GM21717 (cell line): Measurements from ENCODE around the gene PLEKHH3.
"Not testable (repeated sequence)": the region's sequence is repeated elsewhere in the genome, so short reads cannot be mapped to it uniquely, and the experiment has no call there.

Experiments used
- ATAC-seq: cut with Tn5 transposase; IDR thresholded peaks from one replicate; pipeline ENCODE4 v1.9.1; 2021; ENCODE audit warnings: mild to moderate bottlenecking, moderate library complexity; ENCODE audit not compliant: unreplicated experiment

PLEKHH3 gene

GRCh38 chr17:42672038-42672437, 4.8 kb downstream of the PLEKHH3 start:
- ATAC-seq, result no peak

DNA sequence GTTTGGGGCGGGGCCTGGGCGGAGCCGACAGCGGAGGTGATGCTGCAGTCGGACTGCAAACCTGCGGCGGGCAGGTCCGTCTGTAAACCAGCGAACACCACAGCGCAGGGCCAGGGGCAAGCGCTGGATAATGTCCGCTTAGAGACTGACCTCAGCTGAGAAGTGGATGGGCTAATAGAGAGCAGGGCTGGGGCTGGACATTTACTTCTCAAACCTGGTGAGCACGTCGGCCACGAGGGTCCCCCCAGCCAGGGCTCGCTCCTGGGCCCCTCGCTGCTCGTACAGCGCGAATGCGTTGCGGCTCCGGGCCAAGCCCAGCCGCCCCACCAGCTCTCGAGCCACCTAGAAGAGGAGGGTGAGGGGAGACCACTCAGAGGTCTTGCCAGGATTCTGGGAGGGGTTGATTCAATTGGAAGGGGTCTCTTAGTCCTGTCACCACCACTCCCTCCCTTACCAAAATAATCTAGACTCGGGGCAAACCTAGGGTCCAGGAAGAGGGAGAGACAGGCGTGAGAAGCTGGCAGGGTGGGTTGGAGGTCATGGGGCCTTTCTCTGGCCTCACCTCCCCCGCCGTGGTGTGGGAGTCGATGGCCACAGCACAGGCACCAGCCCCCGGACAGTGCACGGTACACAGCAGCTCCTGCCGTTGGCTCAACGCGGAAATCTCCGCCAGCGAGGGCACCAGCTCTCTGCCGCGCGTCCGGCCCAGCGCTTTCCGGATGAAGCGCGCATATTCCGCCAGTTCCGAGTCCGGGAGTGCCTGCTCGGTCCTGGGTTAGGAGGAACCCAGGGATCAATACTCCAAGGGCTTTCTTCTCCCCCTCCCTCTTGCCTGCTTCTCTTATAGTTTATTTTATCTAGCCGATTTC, 5.8 kb downstream of the PLEKHH3 start:
- ATAC-seq, result no peak

DNA sequence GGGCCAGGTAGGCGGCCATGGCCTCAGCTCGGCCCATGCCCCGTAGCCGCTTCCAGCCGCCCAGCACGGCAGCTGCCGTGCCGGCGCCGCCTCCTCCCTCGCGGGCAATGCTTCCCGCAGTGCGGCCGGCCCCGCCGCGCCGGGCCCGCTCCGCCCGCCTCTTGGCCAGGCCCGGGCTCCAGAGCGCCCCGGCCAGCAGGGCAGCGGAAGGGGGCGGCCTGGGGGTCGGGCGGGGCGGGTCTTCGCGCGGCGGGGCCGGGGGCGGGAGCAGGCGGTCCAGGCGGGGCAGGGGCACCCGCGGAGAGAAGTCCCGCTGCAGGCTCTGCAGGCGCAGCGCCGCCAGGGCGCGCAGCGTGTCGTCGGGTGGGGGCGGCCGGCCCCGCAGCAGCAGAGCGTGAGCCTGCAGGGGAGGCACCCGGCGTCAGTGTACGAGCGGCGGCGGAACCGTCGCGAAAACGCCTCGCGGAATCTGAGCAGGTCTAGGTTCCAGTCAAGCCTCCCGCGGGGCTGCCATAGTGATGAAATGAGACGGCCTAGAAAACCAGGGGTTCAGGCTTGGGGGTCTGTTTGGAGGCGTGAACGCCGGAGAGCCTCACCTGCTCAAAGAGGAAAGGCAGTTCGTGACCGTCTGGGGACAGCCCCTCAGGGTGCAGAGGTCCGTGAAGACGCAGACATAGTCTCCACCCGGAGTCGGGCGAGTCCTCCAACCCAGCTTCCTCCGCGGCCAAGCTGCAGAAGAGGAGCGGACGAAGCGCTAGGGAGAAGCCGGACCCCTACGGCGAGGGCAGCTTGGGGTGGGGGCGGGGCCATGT, 6.6 kb downstream of the PLEKHH3 start:
- ATAC-seq, result no peak

- ATAC-seq, result no peak
These were observed 7.2 kb downstream of the PLEKHH3 start for GRCh38 chr17:42669705-42669976.

DNA sequence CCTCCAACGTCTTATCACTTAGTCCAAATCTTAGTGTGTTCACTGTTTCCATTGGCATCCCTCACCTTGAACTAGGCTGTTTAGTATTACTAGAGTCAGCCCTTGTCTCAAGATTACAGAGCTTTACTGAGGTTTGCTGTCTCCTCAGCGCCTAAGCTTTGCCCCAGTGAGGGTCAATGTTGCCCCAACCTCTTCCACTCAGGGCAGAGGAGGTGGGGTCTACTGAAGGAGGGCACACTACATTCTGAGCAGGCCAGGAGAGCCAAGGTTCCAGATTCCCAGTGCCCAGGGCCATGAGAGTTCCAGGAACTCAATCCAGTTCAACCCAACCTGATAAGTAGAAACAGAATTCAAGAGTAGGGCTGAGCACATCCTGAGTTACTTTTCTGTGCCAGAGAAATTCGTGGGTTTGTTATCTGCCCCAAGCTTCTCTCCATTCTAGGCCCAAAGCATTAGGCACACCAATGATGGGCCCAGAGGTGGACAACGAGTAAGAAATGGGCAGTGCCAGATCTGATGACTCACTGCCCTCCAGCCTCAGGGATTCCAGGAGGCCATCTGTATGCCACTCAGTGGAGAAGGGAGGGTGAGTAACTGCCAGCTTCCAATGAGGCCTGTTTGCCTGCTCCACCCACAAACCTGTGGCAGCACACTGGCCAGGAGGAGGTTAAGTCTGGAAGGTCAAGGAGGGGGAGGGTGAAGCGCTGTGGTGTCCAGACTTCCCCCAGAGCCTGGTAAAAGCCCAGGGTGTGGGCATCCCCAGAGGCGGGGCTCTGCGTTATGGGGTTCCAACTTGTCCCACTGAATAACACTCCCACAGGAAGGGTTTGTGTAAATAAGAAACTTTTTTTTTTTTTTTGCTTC, 9.5 kb downstream of the PLEKHH3 start:
- no peak for ATAC-seq

- ATAC-seq, result not testable (repeated sequence)
These were observed 10.7 kb downstream of the PLEKHH3 start for GRCh38 chr17:42666126-42666525.

DNA sequence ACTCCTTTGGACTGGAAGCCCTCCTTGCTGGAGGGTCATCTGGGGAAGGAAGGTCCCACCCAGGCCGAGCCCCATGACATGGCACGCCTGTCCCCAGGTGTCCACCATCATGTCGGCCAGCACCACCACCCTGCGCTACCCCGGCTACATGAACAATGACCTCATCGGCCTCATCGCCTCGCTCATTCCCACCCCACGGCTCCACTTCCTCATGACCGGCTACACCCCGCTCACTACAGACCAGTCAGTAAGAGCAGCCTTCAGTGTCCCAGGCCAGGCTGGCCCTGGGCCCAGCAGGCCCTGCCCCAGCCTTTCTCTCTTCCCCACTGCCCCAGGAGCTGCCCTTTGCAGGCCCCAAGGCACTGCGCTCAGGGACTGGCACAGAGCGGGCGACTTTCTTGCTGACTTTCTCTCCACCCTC, 11.2 kb downstream of the PLEKHH3 start:
- no peak for ATAC-seq

DNA sequence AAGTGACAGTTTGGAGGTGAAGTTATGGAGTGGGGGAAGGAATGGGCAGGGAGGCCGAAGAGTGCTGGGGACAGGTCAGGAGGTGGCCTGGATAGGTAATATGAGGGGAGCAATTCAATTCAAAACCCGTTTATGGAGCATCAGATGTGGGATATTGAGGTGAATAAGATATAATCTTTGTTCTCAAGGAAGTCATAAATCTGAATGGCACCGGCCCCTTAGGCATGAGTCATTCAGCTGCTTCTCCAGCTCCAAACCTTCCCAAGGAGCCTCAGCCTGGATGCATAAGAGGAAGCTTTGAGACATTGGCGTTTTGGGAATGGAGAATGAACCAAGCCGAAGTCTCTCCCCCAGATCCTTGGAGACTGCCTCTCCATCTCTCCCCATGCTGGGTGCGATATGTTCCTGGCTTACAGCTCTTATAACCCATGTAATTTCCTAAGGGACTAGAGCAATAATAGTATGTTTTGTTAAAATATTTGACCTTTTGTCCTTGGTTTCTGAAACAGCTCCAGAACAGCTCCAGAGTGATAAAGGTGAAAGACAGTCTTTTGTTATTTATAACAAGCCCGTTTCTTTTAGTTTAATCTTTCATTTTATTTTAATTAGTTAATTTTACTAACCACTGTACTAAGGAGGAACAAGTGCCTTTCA, 16.0 kb downstream of the PLEKHH3 start:
- no peak for ATAC-seq

DNA sequence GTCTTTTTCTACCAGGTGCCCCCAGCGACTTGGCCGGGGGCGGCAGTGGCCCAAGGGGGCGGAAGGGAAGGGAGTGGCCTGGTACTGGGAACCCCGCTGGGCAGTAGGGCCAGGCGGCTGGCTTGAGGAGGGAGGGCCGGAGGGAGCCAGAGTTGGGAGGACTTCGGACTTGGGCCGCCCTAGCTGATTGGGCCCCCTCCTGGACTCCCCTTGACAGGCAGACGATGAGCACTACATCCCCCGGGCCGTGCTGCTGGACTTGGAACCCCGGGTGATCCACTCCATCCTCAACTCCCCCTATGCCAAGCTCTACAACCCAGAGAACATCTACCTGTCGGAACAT, 16.9 kb downstream of the PLEKHH3 start:
- not testable (repeated sequence) for ATAC-seq

DNA sequence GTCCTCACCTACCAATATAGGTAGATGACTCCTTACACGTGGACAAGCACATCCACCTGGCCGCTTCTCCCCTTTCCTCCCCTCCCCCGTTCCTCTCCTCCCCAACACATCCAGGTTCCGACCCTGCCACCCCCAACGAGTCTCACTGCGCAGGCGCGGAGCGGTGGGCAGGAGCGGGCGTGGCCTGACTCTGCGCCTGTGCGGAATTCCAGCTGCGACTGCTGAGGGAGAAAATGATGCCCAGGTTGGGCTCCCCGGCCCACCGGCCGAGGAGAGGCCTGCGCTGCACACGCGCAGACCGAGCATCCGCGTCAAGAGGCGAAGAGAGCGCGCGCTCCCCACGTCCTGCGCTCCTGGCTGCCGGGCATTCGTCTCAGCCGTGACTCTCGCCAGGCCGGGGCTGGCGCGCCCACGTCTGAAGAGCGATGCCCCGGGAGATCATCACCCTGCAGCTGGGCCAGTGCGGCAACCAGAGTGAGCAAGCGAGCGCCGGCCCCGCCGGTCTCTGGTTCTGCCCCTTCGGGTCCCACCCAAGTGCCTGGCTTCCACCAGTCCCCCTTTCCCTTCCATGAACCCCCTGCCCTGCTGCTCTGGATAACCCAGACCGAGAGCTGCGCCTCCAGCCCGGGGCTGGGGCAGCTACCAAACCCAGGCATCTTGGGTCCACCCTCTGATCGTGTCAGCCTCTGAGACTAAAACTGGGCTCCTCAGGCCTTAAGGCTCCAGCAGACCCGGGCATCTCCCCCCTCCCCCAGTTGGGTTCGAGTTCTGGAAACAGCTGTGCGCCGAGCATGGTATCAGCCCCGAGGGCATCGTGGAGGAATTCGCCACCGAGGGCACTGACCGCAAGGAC, 17.5 kb downstream of the PLEKHH3 start, which contains the start of gene TUBG2:
TUBG2 (plus strand) TSS at position 206 of the 853 bp plus-strand sequence; CDS start at position 426, 220 bp downstream.
- no peak for ATAC-seq

GRCh38 chr17:42657824-42658588, 18.8 kb downstream of the PLEKHH3 start:
- ATAC-seq, result no peak

DNA sequence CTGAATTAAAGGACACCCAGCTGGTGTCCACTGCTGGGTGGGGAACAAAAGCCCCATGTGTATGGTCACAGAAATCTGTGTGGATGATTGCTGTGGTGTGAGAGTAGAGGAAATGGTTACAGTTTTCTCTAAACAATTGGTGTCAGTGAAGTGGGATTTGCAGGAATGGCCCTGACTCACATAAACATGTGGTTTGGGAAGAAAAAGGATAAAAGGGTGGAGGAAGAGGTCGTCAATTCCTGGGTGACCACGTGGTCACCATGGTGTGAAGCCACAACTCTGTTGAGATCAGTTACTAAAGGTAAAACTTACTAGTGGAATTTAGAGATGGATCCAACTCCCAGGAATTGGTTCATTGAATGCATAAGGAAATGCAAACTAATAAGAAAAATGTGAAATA, 21.3 kb downstream of the PLEKHH3 start:
- no peak for ATAC-seq

GRCh38 chr17:42653179-42654124, 23.3 kb downstream of the PLEKHH3 start:
- ATAC-seq, result no peak

DNA sequence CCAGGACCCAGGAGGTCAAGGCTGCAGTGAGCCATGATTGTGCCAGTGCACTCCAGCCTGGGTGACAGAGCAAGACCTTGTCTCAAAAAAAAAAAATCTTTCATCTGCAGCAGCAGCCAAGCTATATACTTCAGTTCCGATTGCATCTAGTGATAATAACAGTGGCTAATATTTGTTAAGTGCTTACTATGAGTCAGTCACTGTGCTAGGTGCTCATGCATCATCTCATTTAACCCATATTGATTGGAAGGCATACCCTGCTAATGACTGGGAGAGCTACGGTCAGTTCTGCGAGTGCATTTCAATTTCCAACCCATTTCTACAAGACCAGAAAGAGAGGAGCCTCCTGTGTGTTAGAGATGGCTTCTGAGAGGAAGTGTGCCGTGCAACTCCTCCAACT, 25.4 kb downstream of the PLEKHH3 start:
- no peak for ATAC-seq

DNA sequence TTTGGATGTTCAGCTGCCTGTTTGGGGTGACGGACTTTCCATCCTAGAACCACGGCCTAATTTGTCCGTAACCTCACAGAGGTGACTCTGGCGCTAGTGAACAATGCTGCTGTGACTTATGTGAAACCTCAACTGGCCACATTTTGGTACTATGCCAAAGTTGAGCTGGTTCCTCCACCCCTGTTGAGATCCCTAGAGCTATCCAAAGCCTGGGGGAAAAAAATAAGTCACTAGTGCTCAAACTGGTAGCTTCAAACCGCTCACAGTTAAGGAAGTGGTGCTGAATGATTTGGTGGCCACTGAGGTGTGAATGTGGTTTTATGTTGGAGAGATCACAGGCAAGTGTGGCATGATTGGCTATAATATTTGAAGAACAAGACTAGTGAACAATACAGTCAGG, 29.0 kb downstream of the PLEKHH3 start:
- ATAC-seq, result no peak

- ATAC-seq, result no peak
These were observed 34.5 kb downstream of the PLEKHH3 start for GRCh38 chr17:42642336-42642735.

GRCh38 chr17:42640121-42640520, 36.7 kb downstream of the PLEKHH3 start:
- ATAC-seq, result no peak

DNA sequence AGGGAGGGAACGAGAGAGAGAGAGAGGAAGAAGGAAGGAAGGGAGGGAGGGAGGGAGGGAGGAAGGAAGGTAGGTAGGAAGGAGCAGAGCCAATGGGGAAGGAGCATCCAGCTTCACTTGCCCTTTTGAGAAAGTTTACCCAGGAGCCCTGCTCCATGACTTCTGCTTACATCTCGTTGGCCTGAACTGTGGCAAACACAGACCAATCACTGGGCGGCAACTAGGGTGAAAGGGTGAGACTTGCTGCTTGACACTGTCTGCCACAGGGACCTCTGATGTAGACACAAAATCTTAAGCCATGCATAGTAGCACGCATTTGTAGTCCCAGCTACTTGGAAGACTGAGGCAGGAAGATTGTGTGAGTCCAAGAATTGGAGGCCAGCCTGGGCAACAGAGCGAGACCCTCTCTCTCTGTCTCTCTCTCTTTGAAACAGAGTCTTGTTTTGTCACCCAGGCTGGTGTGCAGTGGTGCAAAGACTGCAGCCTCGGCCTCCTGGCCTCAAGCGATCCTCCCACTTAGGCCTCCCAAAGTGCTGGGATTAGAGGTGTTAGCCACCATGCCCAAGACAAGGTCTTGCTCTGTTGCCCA, 37.2 kb downstream of the PLEKHH3 start:
- no peak for ATAC-seq
